ENCODE data around the gene RENBP. TPM values are rescaled to one million over a fixed set of nuclear protein-coding genes. Genes with fewer than 3 reads are reported as not detected.
A peak's percentile ranks its signal among the peaks of the same experiment; 100 is the strongest.

Gene RENBP
- total and polyA plus RNA-seq, 9 of the 15 experiments (the other 6 are each of a cell fraction or from before 2014, with no cell fraction given): 0.07 to 14.8 (median 10.6) TPM; not detected in 1

- H3K4me3 ChIP-seq: peak overlapping the region; percentile 58
- intact Hi-C loops (cut with micrococcal nuclease) (loop anchor here (5.0 kb wide), 1 partner anchor 158 kb away; no protein-coding TSS in a partner anchor), in situ Hi-C loops (cut with MboI) (no loop called here)
- peak overlapping the region; percentile 98 for H3K27ac ChIP-seq (ENCODE audit: extremely low read depth, low read depth, low read length)
- H3K9me1 ChIP-seq (ENCODE audit: control insufficient read depth, insufficient read depth, low read length): no peaks in the 10 kb centered on the region
- peak overlapping the region; percentile 74 for H2AFZ ChIP-seq (ENCODE audit: low read depth, low read length)
- H3K4me1 ChIP-seq (replicated peaks in 1 of 2; ENCODE audit: control insufficient read depth in 2 of 2, insufficient read depth in 2 of 2, low read length in 2 of 2): peaks cover 27 to 65% of the 10 kb centered on the region in 2 experiments; a peak in 4 of 5 replicates
- H3K79me2 ChIP-seq (ENCODE audit: control insufficient read depth, insufficient read depth, low read length): peaks cover 47% of the 10 kb centered on the region
- ATAC-seq (no peak), DNase-seq (ENCODE audit: extremely low read depth in 1 of 4, low spot score in 3 of 4) (no peak), FAIRE-seq (peak; percentile 60)
- CTCF ChIA-PET (ENCODE audit: low intra/inter-chr PET ratio): interaction anchor here (1.3 kb wide), 1 partner anchor 22 kb away, joined by 3 read pairs; no protein-coding TSS in a partner anchor
- no peaks in the 10 kb centered on the region for H4K20me1 ChIP-seq (replicated peaks; ENCODE audit: control insufficient read depth, insufficient read depth, low read length)
- BruUV-seq (replicated peaks): TSS peak; percentile 40
- 34% methylated on average over 4 of the region's 4 CpGs for WGBS (ENCODE audit: insufficient coverage, low coverage, missing lambda C conversion rate)
- peaks cover 24% of the 10 kb centered on the region for H3K36me3 ChIP-seq (ENCODE audit: control insufficient read depth, insufficient read depth, low read length)
- peak overlapping the region; percentile 97 for H3K4me2 ChIP-seq (ENCODE audit: insufficient read depth, low read length)
- POLR2A ChIA-PET: interaction anchor here (0.7 to 2.3 kb wide), 17 partner anchors 8 to 131 kb away, joined by 3 to 9 read pairs (median 4); partner anchors contain the start of genes IDH3G, NAA10, RENBP and SSR4
- H3K9me3 ChIP-seq (replicated peaks; ENCODE audit: control insufficient read depth, insufficient read depth, low read depth, low read length): no peaks in the 10 kb centered on the region
- peak overlapping the region; percentile 93 to 96 for H3K9ac ChIP-seq (ENCODE audit: insufficient read depth in 1 of 2, low read depth in 2 of 2, low read length in 2 of 2)
- H3K27me3 ChIP-seq (ENCODE audit: control insufficient read depth in 2 of 2, insufficient read depth in 2 of 2, low read length in 2 of 2): no peaks in the 10 kb centered on the region
- TF ChIP-seq CREM (IDR thresholded peaks at IDR 0.05; ENCODE audit: low read depth): no peak
- no peak for TF ChIP-seq IRF9 (tag; IDR thresholded peaks at IDR 0.05)
- no peak for TF ChIP-seq MBD1 (CRISPR knock-in tag; IDR thresholded peaks at IDR 0.05)
- no peak for TF ChIP-seq SMARCA5 (IDR thresholded peaks at IDR 0.05)
- no peak for TF ChIP-seq CBX2 (IDR thresholded peaks at IDR 0.05; ENCODE audit: insufficient read depth, low read length, poor library complexity, severe bottlenecking)
- peak; percentile 13; the same call in 1 of the 2 replicates for TF ChIP-seq ZKSCAN8 (CRISPR knock-in tag; IDR thresholded peaks at IDR 0.05)
- no peak for TF ChIP-seq ILF3 (IDR thresholded peaks at IDR 0.05; ENCODE audit: borderline replicate concordance)
- peak; percentile 28; the same call in 1 of the 2 replicates for TF ChIP-seq GABPB1 (CRISPR knock-in tag; IDR thresholded peaks at IDR 0.05)
- TF ChIP-seq ZBTB49 (CRISPR knock-in tag; IDR thresholded peaks at IDR 0.05; ENCODE audit: borderline replicate concordance): no peak
- no peak for TF ChIP-seq BHLHE40 (IDR thresholded peaks at IDR 0.05; ENCODE audit: low read length)
- TF ChIP-seq CSDE1 (IDR thresholded peaks at IDR 0.05): no peak
- no peak for TF ChIP-seq ZNF778 (CRISPR knock-in tag; IDR thresholded peaks at IDR 0.05)
- no peak for TF ChIP-seq ZNF41 (CRISPR knock-in tag; conservative IDR thresholded peaks at IDR 0.05)
- TF ChIP-seq SREBF2 (CRISPR knock-in tag; IDR thresholded peaks at IDR 0.05): no peak
- TF ChIP-seq MECOM (CRISPR knock-in tag; IDR thresholded peaks at IDR 0.05): no peak
- TF ChIP-seq GTF2F1 (IDR thresholded peaks at IDR 0.05; ENCODE audit: low read depth, low read length): peak; percentile 97
- peak; percentile 98 for TF ChIP-seq GTF2B (IDR thresholded peaks at IDR 0.05; ENCODE audit: extremely low read depth, insufficient read length)
These were observed 19.1 kb downstream of the RENBP start for GRCh38 chrX:153925387-153925738.
